ENCODE data around the gene PRR30. TPM values are rescaled to one million over a fixed set of nuclear protein-coding genes. Genes with fewer than 3 reads are reported as not detected.

Gene PRR30
- total and polyA plus RNA-seq, 2 experiments from 2014 or later = not detected

DNA sequence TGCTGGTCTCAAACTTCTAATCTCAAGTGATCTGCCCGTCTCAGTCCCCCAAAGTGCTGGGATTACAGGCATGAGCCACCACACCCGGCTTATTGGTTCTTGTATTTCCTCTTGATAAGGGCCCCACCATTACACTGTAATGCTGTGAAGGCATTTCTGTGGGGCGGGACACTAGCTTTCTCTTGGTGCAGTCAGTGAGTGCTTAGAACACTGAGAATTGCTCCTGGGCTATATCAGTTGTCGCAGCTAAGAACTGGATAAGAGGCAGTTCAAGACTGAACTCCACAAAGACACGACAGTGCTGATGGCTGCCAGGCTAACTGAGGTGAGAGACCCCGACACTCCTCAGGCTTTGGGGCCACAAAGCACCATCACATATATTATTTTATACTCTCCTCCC lies 50.6 kb downstream of the PRR30 start:
- Histone ChIP-seq H3K4me2 (no peak overlapping the region), H3K4me3 (no peak overlapping the region), H3K27ac (ENCODE audit: low read depth) (no peak overlapping the region), H4K20me1 (replicated peaks; ENCODE audit: insufficient read depth) (no peaks in the 10 kb centered on the region; the same call in 1 of the 2 replicates), H3K79me2 (replicated peaks; ENCODE audit: insufficient read depth) (no peaks in the 10 kb centered on the region), H3K36me3 (ENCODE audit: insufficient read depth) (no peaks in the 10 kb centered on the region), H3F3A (replicated peaks; ENCODE audit: low read depth) (peaks cover 8% of the 10 kb centered on the region; the same call in 1 of the 2 replicates), H3K9me2 (ENCODE audit: insufficient read depth) (no peaks in the 10 kb centered on the region), H2AFZ (no peak overlapping the region), H3K4me1 (ENCODE audit: insufficient read depth) (peaks cover 10% of the 10 kb centered on the region), H3K27me3 (ENCODE audit: insufficient read depth) (peaks cover 16% of the 10 kb centered on the region)
- no peaks in the 10 kb centered on the region for H3K36me3 Mint-ChIP-seq (ENCODE audit: low read depth)
- H3K4me3 Mint-ChIP-seq = no peak overlapping the region
- DNase-seq (ENCODE audit: low spot score) (no peak), ATAC-seq (no peak)
- TF ChIP-seq JUNB (IDR thresholded peaks at IDR 0.05; ENCODE audit: unreplicated experiment) (no peak), ZNF331 (CRISPR knock-in tag; IDR thresholded peaks at IDR 0.05; ENCODE audit: low read depth) (no peak), CREB1 (CRISPR knock-in tag; IDR thresholded peaks at IDR 0.05; ENCODE audit: low read depth) (no peak)
- H3K27ac Mint-ChIP-seq = no peak overlapping the region
- peaks cover 25% of the 10 kb centered on the region for H3K27me3 Mint-ChIP-seq (ENCODE audit: insufficient read depth, low read depth, poor library complexity)
- H3K4me1 Mint-ChIP-seq = peaks cover 22% of the 10 kb centered on the region
- no peaks in the 10 kb centered on the region; the same call in 2 of the 3 replicates for H3K9me3 Mint-ChIP-seq

DNA sequence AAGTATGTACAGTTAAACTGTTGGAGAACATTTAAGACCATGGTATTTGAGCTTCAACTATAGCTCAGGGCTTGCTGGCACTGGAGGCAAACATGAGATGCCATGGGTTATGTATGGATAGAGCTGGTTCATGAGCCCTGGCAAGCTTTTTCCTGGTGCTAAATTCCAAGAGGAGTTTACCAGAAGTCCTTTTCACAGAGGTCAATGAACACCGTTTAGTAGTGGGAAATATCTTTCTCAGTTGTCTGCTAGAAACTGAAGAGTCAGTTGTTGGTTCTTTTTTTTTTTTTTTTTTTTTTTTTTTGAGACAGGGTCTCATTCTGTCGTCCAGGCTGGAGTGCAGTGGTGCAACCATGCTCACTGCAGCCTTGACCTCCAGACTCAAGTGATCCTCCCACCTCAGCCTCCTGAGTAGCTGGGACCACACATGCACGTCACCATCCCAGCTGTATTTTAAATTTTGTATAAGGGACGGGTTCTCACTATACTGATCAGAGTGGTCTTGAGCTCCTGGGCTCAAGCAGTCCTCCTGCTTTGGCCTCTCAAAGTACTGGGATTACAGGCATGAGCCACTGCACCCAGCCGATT lies 51.3 kb downstream of the PRR30 start:
- Histone ChIP-seq H3K4me1 (ENCODE audit: insufficient read depth) (peaks cover 10% of the 10 kb centered on the region), H3F3A (replicated peaks; ENCODE audit: low read depth) (peaks cover 8% of the 10 kb centered on the region; the same call in 1 of the 2 replicates), H3K4me3 (peak overlapping the region; percentile 87), H3K27me3 (ENCODE audit: insufficient read depth) (peaks cover 16% of the 10 kb centered on the region), H3K9me2 (ENCODE audit: insufficient read depth) (no peaks in the 10 kb centered on the region), H4K20me1 (replicated peaks; ENCODE audit: insufficient read depth) (no peaks in the 10 kb centered on the region; the same call in 1 of the 2 replicates), H3K27ac (ENCODE audit: low read depth) (no peak overlapping the region), H3K36me3 (ENCODE audit: insufficient read depth) (no peaks in the 10 kb centered on the region), H2AFZ (peak overlapping the region; percentile 96; the same call in 1 of the 2 replicates), H3K79me2 (replicated peaks; ENCODE audit: insufficient read depth) (no peaks in the 10 kb centered on the region), H3K4me2 (peak overlapping the region; percentile 95)
- DNase-seq (ENCODE audit: low spot score) = no peak
- H3K36me3 Mint-ChIP-seq (ENCODE audit: low read depth) = no peaks in the 10 kb centered on the region
- H3K9me3 Mint-ChIP-seq = no peaks in the 10 kb centered on the region; the same call in 2 of the 3 replicates
- TF ChIP-seq, protein P1, sequence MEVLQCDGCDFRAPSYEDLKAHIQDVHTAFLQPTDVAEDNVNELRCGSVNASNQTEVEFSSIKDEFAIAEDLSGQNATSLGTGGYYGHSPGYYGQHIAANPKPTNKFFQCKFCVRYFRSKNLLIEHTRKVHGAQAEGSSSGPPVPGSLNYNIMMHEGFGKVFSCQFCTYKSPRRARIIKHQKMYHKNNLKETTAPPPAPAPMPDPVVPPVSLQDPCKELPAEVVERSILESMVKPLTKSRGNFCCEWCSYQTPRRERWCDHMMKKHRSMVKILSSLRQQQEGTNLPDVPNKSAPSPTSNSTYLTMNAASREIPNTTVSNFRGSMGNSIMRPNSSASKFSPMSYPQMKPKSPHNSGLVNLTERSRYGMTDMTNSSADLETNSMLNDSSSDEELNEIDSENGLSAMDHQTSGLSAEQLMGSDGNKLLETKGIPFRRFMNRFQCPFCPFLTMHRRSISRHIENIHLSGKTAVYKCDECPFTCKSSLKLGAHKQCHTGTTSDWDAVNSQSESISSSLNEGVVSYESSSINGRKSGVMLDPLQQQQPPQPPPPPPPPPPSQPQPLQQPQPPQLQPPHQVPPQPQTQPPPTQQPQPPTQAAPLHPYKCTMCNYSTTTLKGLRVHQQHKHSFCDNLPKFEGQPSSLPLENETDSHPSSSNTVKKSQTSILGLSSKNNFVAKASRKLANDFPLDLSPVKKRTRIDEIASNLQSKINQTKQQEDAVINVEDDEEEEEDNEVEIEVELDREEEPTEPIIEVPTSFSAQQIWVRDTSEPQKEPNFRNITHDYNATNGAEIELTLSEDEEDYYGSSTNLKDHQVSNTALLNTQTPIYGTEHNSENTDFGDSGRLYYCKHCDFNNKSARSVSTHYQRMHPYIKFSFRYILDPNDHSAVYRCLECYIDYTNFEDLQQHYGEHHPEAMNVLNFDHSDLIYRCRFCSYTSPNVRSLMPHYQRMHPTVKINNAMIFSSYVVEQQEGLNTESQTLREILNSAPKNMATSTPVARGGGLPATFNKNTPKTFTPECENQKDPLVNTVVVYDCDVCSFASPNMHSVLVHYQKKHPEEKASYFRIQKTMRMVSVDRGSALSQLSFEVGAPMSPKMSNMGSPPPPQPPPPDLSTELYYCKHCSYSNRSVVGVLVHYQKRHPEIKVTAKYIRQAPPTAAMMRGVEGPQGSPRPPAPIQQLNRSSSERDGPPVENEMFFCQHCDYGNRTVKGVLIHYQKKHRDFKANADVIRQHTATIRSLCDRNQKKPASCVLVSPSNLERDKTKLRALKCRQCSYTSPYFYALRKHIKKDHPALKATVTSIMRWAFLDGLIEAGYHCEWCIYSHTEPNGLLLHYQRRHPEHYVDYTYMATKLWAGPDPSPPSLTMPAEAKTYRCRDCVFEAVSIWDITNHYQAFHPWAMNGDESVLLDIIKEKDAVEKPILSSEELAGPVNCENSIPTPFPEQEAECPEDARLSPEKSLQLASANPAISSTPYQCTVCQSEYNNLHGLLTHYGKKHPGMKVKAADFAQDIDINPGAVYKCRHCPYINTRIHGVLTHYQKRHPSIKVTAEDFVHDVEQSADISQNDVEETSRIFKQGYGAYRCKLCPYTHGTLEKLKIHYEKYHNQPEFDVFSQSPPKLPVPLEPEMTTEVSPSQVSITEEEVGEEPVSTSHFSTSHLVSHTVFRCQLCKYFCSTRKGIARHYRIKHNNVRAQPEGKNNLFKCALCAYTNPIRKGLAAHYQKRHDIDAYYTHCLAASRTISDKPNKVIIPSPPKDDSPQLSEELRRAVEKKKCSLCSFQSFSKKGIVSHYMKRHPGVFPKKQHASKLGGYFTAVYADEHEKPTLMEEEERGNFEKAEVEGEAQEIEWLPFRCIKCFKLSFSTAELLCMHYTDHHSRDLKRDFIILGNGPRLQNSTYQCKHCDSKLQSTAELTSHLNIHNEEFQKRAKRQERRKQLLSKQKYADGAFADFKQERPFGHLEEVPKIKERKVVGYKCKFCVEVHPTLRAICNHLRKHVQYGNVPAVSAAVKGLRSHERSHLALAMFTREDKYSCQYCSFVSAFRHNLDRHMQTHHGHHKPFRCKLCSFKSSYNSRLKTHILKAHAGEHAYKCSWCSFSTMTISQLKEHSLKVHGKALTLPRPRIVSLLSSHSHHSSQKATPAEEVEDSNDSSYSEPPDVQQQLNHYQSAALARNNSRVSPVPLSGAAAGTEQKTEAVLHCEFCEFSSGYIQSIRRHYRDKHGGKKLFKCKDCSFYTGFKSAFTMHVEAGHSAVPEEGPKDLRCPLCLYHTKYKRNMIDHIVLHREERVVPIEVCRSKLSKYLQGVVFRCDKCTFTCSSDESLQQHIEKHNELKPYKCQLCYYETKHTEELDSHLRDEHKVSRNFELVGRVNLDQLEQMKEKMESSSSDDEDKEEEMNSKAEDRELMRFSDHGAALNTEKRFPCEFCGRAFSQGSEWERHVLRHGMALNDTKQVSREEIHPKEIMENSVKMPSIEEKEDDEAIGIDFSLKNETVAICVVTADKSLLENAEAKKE (CRISPR knock-in tag; IDR thresholded peaks at IDR 0.05) = no peak
- no peak overlapping the region for H3K27ac Mint-ChIP-seq
- peak overlapping the region; percentile 82 for H3K4me3 Mint-ChIP-seq
- peaks cover 25% of the 10 kb centered on the region for H3K4me1 Mint-ChIP-seq
- H3K27me3 Mint-ChIP-seq (ENCODE audit: insufficient read depth, low read depth, poor library complexity) = peaks cover 28% of the 10 kb centered on the region
- ATAC-seq = no peak

Other genes starting within 250 kb of the PRR30 start
- 3.7 and 4.5 TPM in 2 replicates for gene MAPRE3, start 168.8 kb downstream of the PRR30 start, total RNA-seq (2014; rRNA removed; shearing (Covaris generic))
- gene MAPRE3, start 168.8 kb downstream of the PRR30 start, polyA plus RNA-seq (2016; fragmentation: Nextera tagmentation; extraction: Ambion mirVana) = 3.3 and 3.5 TPM in 2 replicates
- 34.2 and 36.5 TPM in 2 replicates for gene TMEM214, start 106.4 kb downstream of the PRR30 start, total RNA-seq (2014; rRNA removed; shearing (Covaris generic))
- 16.2 and 18.4 TPM in 2 replicates for gene TMEM214, start 106.4 kb downstream of the PRR30 start, polyA plus RNA-seq (2016; fragmentation: Nextera tagmentation; extraction: Ambion mirVana)
- gene AGBL5, start 87.7 kb downstream of the PRR30 start, total RNA-seq (2014; rRNA removed; shearing (Covaris generic)) = 31.3 and 32.9 TPM in 2 replicates
- gene AGBL5, start 87.7 kb downstream of the PRR30 start, polyA plus RNA-seq (2016; fragmentation: Nextera tagmentation; extraction: Ambion mirVana) = 17.9 and 18.5 TPM in 2 replicates
- 155 and 226 TPM in 2 replicates for gene OST4, start 67.8 kb downstream of the PRR30 start, total RNA-seq (2014; rRNA removed; shearing (Covaris generic))
- gene OST4, start 67.8 kb downstream of the PRR30 start, polyA plus RNA-seq (2016; fragmentation: Nextera tagmentation; extraction: Ambion mirVana) = 568 and 617 TPM in 2 replicates
- 4.8 and 15.4 TPM in 2 replicates for gene EMILIN1, start 60.8 kb downstream of the PRR30 start, total RNA-seq (2014; rRNA removed; shearing (Covaris generic))
- gene EMILIN1, start 60.8 kb downstream of the PRR30 start, polyA plus RNA-seq (2016; fragmentation: Nextera tagmentation; extraction: Ambion mirVana) = 3.2 and 4.5 TPM in 2 replicates
- 8.8 and 9.7 TPM in 2 replicates for gene KHK, start 52.6 kb downstream of the PRR30 start, total RNA-seq (2014; rRNA removed; shearing (Covaris generic))
- gene KHK, start 52.6 kb downstream of the PRR30 start, polyA plus RNA-seq (2016; fragmentation: Nextera tagmentation; extraction: Ambion mirVana) = 8.4 and 9.7 TPM in 2 replicates
- gene CGREF1, start 20.3 kb downstream of the PRR30 start, total RNA-seq (2014; rRNA removed; shearing (Covaris generic)) = 2.3 and 4.1 TPM in 2 replicates
- gene CGREF1, start 20.3 kb downstream of the PRR30 start, polyA plus RNA-seq (2016; fragmentation: Nextera tagmentation; extraction: Ambion mirVana) = 3.5 and 4.5 TPM in 2 replicates
- 0.19 and 0.38 TPM in 2 replicates for gene ABHD1, start 15.6 kb downstream of the PRR30 start, total RNA-seq (2014; rRNA removed; shearing (Covaris generic))
- 0.55 and 0.66 TPM in 2 replicates for gene ABHD1, start 15.6 kb downstream of the PRR30 start, polyA plus RNA-seq (2016; fragmentation: Nextera tagmentation; extraction: Ambion mirVana)
- 65.9 and 79.7 TPM in 2 replicates for gene PREB, start 4.8 kb downstream of the PRR30 start, total RNA-seq (2014; rRNA removed; shearing (Covaris generic))
- 39.0 and 41.2 TPM in 2 replicates for gene PREB, start 4.8 kb downstream of the PRR30 start, polyA plus RNA-seq (2016; fragmentation: Nextera tagmentation; extraction: Ambion mirVana)
- gene TCF23, start 9.6 kb upstream of the PRR30 start, total RNA-seq (2014; rRNA removed; shearing (Covaris generic)) = 0.07 TPM in 1 of 2 replicates, not detected in the other
- 0.03 TPM in 1 of 2 replicates, not detected in the other for gene TCF23, start 9.6 kb upstream of the PRR30 start, polyA plus RNA-seq (2016; fragmentation: Nextera tagmentation; extraction: Ambion mirVana)
- 98.3 and 129 TPM in 2 replicates for gene ATRAID, start 72.6 kb upstream of the PRR30 start, total RNA-seq (2014; rRNA removed; shearing (Covaris generic))
- gene ATRAID, start 72.6 kb upstream of the PRR30 start, polyA plus RNA-seq (2016; fragmentation: Nextera tagmentation; extraction: Ambion mirVana) = 154 and 164 TPM in 2 replicates
- 138 and 153 TPM in 2 replicates for gene SLC5A6, start 72.9 kb upstream of the PRR30 start, total RNA-seq (2014; rRNA removed; shearing (Covaris generic))
- 41.0 and 44.3 TPM in 2 replicates for gene SLC5A6, start 72.9 kb upstream of the PRR30 start, polyA plus RNA-seq (2016; fragmentation: Nextera tagmentation; extraction: Ambion mirVana)
- 126 and 147 TPM in 2 replicates for gene CAD, start 78.0 kb upstream of the PRR30 start, total RNA-seq (2014; rRNA removed; shearing (Covaris generic))
- 38.1 and 39.2 TPM in 2 replicates for gene CAD, start 78.0 kb upstream of the PRR30 start, polyA plus RNA-seq (2016; fragmentation: Nextera tagmentation; extraction: Ambion mirVana)
- 5.1 and 8.3 TPM in 2 replicates for gene SLC30A3, start 123.6 kb upstream of the PRR30 start, total RNA-seq (2014; rRNA removed; shearing (Covaris generic))
- gene SLC30A3, start 123.6 kb upstream of the PRR30 start, polyA plus RNA-seq (2016; fragmentation: Nextera tagmentation; extraction: Ambion mirVana) = 4.1 and 6.0 TPM in 2 replicates
- 0.39 and 0.59 TPM in 2 replicates for gene DNAJC5G, start 136.0 kb upstream of the PRR30 start, total RNA-seq (2014; rRNA removed; shearing (Covaris generic))
- not detected in 2 replicates for gene DNAJC5G, start 136.0 kb upstream of the PRR30 start, polyA plus RNA-seq (2016; fragmentation: Nextera tagmentation; extraction: Ambion mirVana)
- gene TRIM54, start 143.0 kb upstream of the PRR30 start, total RNA-seq (2014; rRNA removed; shearing (Covaris generic)) = 3.3 and 4.5 TPM in 2 replicates
- gene TRIM54, start 143.0 kb upstream of the PRR30 start, polyA plus RNA-seq (2016; fragmentation: Nextera tagmentation; extraction: Ambion mirVana) = 1.6 and 3.4 TPM in 2 replicates
- gene UCN, start 169.0 kb upstream of the PRR30 start, total RNA-seq (2014; rRNA removed; shearing (Covaris generic)) = 0.59 TPM in 1 of 2 replicates, not detected in the other
- gene UCN, start 169.0 kb upstream of the PRR30 start, polyA plus RNA-seq (2016; fragmentation: Nextera tagmentation; extraction: Ambion mirVana) = 0.30 and 0.99 TPM in 2 replicates
- gene MPV17, start 183.7 kb upstream of the PRR30 start, total RNA-seq (2014; rRNA removed; shearing (Covaris generic)) = 52.5 and 68.9 TPM in 2 replicates
- 93.1 and 94.2 TPM in 2 replicates for gene MPV17, start 183.7 kb upstream of the PRR30 start, polyA plus RNA-seq (2016; fragmentation: Nextera tagmentation; extraction: Ambion mirVana)
- gene GTF3C2, start 217.4 kb upstream of the PRR30 start, total RNA-seq (2014; rRNA removed; shearing (Covaris generic)) = 110 and 118 TPM in 2 replicates
- 69.1 and 81.7 TPM in 2 replicates for gene GTF3C2, start 217.4 kb upstream of the PRR30 start, polyA plus RNA-seq (2016; fragmentation: Nextera tagmentation; extraction: Ambion mirVana)
- gene EIF2B4, start 230.9 kb upstream of the PRR30 start, total RNA-seq (2014; rRNA removed; shearing (Covaris generic)) = 43.9 and 51.4 TPM in 2 replicates
- gene EIF2B4, start 230.9 kb upstream of the PRR30 start, polyA plus RNA-seq (2016; fragmentation: Nextera tagmentation; extraction: Ambion mirVana) = 64.0 and 64.4 TPM in 2 replicates
- 58.0 and 66.2 TPM in 2 replicates for gene SNX17, start 231.2 kb upstream of the PRR30 start, total RNA-seq (2014; rRNA removed; shearing (Covaris generic))
- gene SNX17, start 231.2 kb upstream of the PRR30 start, polyA plus RNA-seq (2016; fragmentation: Nextera tagmentation; extraction: Ambion mirVana) = 32.6 and 34.0 TPM in 2 replicates
- 13.2 and 13.4 TPM in 2 replicates for gene ZNF513, start 241.3 kb upstream of the PRR30 start, total RNA-seq (2014; rRNA removed; shearing (Covaris generic))
- 10.4 and 11.3 TPM in 2 replicates for gene ZNF513, start 241.3 kb upstream of the PRR30 start, polyA plus RNA-seq (2016; fragmentation: Nextera tagmentation; extraction: Ambion mirVana)